GM21528 (cell line): ENCODE data around the gene MAPKAP1.

Experiments
- ATAC-seq: cut with Tn5 transposase; IDR thresholded peaks from one replicate; pipeline ENCODE4 v1.9.1; 2021; ENCODE audit warnings: mild to moderate bottlenecking, moderate library complexity; ENCODE audit not compliant: unreplicated experiment, low FRiP score

Gene MAPKAP1

DNA sequence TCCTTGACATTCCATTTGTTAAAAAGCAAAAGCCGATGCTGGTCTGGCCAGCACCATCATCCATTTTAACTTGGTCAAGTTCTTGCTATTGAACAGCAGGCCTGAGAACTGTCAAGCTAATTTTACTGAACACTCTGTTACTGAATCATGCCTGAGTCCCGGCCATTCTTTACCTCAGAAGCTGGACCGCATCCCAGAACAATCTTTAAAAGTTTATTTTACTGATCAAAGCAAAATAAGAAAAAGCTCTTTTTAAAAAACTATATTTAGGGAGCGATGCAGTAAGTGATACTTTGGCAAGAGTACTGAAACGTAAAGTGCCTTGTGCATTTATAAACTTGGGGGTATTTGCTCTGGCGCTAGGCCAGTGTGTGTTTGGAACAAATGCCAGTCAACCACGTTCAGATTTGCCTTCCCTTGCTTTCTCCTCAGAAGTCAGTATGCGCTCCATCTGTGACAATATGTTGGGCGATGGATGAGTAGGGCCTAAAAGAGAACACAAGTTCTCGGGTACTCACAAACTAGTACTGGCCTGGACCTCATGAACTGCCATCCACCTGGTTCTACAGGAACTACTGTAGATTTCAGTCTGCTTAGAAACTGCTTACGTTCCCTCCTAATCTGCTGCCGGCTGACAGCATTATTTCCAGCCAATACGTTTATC is 161.9 kb downstream of the MAPKAP1 start:
- ATAC-seq = no peak

DNA sequence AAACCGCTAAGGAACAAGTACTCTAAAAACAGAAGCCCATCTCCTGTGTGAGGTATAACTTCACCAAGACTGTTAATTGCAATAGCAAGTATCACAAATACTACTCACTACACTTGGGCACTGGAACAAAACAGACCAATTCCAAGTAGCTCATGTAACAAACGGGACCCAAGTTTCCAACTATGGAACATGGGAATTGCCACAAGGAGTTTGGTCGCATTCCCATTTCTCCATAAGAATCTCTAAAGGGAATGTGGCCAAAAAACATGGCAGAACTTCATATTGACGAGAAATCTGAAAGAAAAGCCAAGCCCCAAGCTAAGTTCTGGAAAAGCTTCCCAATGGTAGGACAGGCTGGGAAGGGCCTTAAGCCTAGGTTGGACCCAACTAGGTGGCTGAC is 162.5 kb downstream of the MAPKAP1 start:
- no peak for ATAC-seq

GRCh38 chr9:125541840-125542243 is 165.2 kb downstream of the MAPKAP1 start:
- ATAC-seq = no peak

GRCh38 chr9:125540497-125540896 is 166.5 kb downstream of the MAPKAP1 start:
- no peak for ATAC-seq

GRCh38 chr9:125538092-125538473 is 168.9 kb downstream of the MAPKAP1 start:
- no peak for ATAC-seq

- no peak for ATAC-seq
Measured at GRCh38 chr9:125537442-125538091, 169.4 kb downstream of the MAPKAP1 start.

- no peak for ATAC-seq
Measured at GRCh38 chr9:125536776-125537175, 170.2 kb downstream of the MAPKAP1 start.

- ATAC-seq = no peak
Measured at GRCh38 chr9:125536167-125536772, 170.7 kb downstream of the MAPKAP1 start.

DNA sequence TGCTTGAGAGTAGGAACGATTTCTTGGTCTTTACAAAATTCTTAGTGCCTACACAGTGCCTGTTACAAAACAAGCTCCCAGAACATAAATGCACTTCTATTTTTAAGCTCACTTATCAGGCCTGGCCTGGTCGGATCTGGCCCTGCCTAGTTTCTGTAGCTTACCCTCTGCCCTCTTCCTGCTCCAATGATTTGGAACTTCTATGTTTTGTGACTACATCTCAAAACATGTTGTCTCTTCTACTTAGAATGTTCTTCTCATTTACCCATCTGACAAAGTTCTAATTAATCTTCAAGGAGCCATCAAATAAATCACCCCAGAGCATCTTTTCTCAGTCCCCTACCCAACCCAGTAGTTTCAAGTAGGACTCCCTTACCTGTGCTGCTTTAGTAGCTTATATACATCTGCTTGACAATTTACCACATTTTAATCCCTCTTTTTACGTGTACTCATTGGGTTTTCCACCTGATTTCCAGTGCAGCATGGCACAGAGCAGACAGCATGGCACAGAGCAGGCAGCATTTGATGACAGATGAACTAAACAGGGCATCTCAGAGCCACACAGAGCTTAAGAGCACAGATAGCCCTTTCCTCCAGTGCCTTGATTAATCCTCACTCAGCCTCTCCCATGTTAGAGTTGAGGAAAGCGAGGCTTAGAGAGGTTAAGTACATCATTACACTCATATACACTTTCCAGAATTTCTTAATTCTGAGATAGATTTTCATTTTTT is 171.9 kb downstream of the MAPKAP1 start:
- no peak for ATAC-seq

DNA sequence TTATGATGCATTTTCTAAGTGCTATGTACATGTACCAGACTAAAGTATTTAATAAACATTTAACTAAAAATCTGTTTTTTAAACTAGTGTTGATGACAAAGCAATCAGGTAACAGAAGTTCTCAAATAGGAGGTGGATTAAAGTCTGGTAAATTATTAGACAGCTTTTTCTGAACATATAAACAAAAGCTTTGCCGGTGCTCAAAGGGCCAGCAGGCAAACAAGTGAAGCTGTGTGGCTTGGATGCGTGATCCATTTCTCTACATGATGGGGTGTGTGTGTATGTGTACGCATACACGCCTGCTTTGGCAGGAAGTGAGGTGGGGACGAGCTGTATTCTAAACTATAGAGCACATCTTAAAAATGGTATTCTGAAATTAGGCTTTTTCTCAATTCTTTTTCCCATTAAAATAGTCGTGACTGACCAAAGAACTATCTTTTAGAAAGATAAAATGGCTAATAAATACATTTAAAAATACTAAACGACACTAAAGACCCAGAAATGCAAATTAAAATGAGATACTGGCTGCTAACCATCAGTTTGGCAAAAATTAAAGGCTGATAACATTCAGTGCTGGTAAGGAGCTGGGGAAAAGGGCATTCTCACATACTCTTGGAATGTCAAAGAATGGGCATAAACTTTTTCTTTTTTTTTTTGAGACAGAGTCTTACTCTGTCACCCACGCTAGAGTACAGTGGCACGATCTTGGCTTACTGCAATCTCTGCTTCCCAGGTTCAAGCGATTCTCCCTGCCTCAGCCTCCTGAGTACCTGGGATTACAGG is 174.0 kb downstream of the MAPKAP1 start:
- ATAC-seq = no peak

GRCh38 chr9:125532412-125532811 is 174.6 kb downstream of the MAPKAP1 start:
- ATAC-seq = no peak

DNA sequence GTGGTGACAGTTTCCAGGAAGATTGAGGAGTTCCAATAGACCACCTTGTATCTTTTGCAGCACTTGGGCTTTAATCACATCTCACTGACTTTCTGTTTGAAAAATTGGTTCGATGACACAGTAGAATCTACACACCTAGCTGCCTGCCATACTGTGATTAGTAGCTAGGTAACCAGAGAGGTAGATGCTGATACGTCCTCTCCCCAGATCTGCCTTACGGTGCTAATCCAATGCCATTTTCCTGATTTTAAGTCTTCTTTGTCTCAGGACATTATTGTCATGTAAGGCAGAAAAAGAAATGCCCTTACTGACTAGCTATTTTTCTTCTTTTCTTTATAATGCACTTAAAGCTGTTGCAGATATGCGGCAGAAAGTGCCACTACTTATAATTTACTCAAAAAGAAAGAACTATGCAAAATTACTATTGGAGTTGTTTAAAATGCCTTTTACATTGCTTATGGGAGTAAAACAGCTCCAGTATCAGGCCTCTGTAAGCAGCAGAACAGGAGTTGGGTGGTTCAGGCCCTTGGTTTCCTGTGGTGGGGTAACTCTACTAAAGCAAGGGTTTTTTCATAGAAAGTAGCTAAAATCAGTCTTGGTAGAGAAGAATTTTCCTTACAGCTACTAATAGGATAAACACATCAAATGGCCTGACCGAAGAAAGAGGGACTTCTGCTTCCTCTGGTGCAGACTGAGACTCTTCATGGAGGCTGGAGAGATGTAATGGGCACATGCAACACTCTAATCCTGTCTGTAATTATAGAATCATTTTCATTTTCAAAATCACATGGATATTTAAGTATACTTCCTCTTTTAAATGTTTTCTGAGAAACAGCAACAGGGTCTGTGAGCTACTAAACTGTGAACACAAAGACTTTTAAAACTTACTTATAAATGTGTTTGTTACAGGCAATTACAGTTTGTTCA is 177.2 kb downstream of the MAPKAP1 start:
- peak; percentile 46 for ATAC-seq

GRCh38 chr9:125529107-125529506 is 177.9 kb downstream of the MAPKAP1 start:
- ATAC-seq = no peak

DNA sequence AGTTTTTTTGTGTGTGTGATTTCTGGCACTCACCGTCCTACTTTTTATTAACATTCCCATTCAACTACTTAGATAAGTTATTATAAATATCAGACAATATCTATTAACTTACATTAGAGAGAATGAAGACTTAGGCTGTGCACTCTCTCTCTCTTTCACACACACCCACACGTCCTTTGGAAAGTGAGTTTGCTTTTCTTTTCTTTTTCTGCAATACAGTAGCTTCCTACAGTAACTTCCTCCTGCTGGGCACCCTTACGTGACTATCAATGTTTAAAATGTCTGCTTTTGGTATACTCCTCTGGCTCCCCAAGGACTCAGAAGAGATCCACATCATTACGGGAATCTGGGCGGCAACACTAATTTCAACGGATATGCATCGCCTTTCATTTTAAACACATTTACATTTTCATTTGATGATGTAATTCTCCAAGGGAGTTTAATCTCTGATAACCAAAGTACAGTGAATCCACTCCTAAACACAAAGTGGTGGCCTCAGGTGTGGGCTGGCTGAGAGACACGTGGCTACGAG is 179.5 kb downstream of the MAPKAP1 start:
- ATAC-seq = no peak

GRCh38 chr9:125525921-125526631 is 180.9 kb downstream of the MAPKAP1 start:
- no peak for ATAC-seq

- no peak for ATAC-seq
Measured at GRCh38 chr9:125524583-125525355, 182.2 kb downstream of the MAPKAP1 start.

- ATAC-seq = no peak
Measured at GRCh38 chr9:125523681-125524080, 183.3 kb downstream of the MAPKAP1 start.

- ATAC-seq = no peak
Measured at GRCh38 chr9:125522328-125522725, 184.7 kb downstream of the MAPKAP1 start.
